OCI-LY3 (cell line): Measurements from ENCODE around the gene CASP6.

Experiments
- H2AFZ ChIP-seq: fragments of 200-600, 300-600 bp; shearing (Covaris generic); 2 replicates; pipeline ENCODE4 v1.6.0; 2014; ENCODE audit warnings: antibody characterized with exemption, low read depth, low read length
- H3K27ac ChIP-seq: fragments of 200-600, 300-600 bp; sonication (generic); 2 replicates; pipeline ENCODE4 v1.5.1; 2014; ENCODE audit warnings: mild to moderate bottlenecking, low read length, moderate library complexity, mixed read lengths
- H3K27me3 ChIP-seq: fragments of 200-600, 300-600 bp; sonication (generic); 2 replicates; pipeline ENCODE4 v1.6.1; 2014; ENCODE audit warnings: low read depth, low read length, mixed read lengths
- H3K36me3 ChIP-seq: fragments of 200-600, 300-600 bp; sonication (generic); replicated peaks from 2 replicates; pipeline ENCODE3; 2014; ENCODE audit warnings: low read depth, low read length, mixed read lengths
- H3K4me1 ChIP-seq: fragments of 300-600, 200-600 bp; sonication (generic); 2 replicates; pipeline ENCODE4 v1.6.1; 2014; ENCODE audit warnings: low read length, mixed read lengths
- H3K4me2 ChIP-seq: fragments of 200-600, 300-600 bp; sonication (generic); 2 replicates; pipeline ENCODE4 v1.6.1; 2014; ENCODE audit warnings: low read length, mixed read lengths
- H3K4me3 ChIP-seq: fragments of 300-600, 200-600 bp; sonication (generic); 2 replicates; pipeline ENCODE4 v1.5.1; 2014; ENCODE audit warnings: antibody characterized with exemption, mild to moderate bottlenecking, low read length, moderate library complexity
- H3K79me2 ChIP-seq: fragments of 300-600, 200-600 bp; shearing (Covaris generic); 2 replicates; pipeline ENCODE4 v1.6.1; 2014; ENCODE audit warnings: mild to moderate bottlenecking, low read length, mixed read lengths
- H3K9ac ChIP-seq: fragments of 300-600, 200-600 bp; shearing (Covaris generic); 2 replicates; pipeline ENCODE4 v1.6.0; 2014; ENCODE audit warnings: mild to moderate bottlenecking, low read length, moderate library complexity
- H3K9me3 ChIP-seq: fragments of 200-600, 300-600 bp; shearing (Covaris generic); 2 replicates; pipeline ENCODE4 v1.6.1; 2014; ENCODE audit warnings: low read length, mixed read lengths; ENCODE audit not compliant: insufficient read depth
- H4K20me1 ChIP-seq: fragments of 200-600, 300-600 bp; sonication (generic); 2 replicates; pipeline ENCODE4 v1.6.1; 2016; ENCODE audit warnings: low read length, mixed read lengths; ENCODE audit not compliant: insufficient read depth
- CTCF ChIP-seq: fragments of 200-600, 300-600 bp; sonication (generic); IDR thresholded peaks from 2 replicates; pipeline ENCODE4 v1.5.1; 2014; ENCODE audit warnings: antibody characterized with exemption, low read length, low read depth
- EZH2phosphoT487 ChIP-seq: fragments of 200-600 bp; shearing (Covaris generic); IDR thresholded peaks from 2 replicates; pipeline ENCODE4 v1.6.1; 2018; ENCODE audit warnings: antibody characterized with exemption, mixed run types, low read depth

CASP6 gene

GRCh38 chr4:109675843-109676242 lies 27.4 kb downstream of the CASP6 start:
- Histone ChIP-seq H3K4me1 (no peaks in the 10 kb centered on the region), H3K4me3 (no peak overlapping the region), H3K4me2 (no peak overlapping the region), H3K79me2 (no peaks in the 10 kb centered on the region), H3K9me3 (peaks cover 8% of the 10 kb centered on the region; the same call in 1 of the 2 replicates), H3K36me3 (peaks cover 3% of the 10 kb centered on the region), H3K9ac (no peak overlapping the region), H3K27ac (no peak overlapping the region), H2AFZ (no peak overlapping the region), H4K20me1 (no peaks in the 10 kb centered on the region), H3K27me3 (no peaks in the 10 kb centered on the region)
- TF ChIP-seq CTCF, result no peak
- no peak for TF ChIP-seq EZH2phosphoT487

- TF ChIP-seq CTCF, result no peak
- TF ChIP-seq EZH2phosphoT487, result no peak
Observed at GRCh38 chr4:109675181-109675580, 28.1 kb downstream of the CASP6 start.

GRCh38 chr4:109673303-109673702 lies 29.9 kb downstream of the CASP6 start:
- Histone ChIP-seq H3K9ac (no peak overlapping the region), H2AFZ (no peak overlapping the region), H4K20me1 (no peaks in the 10 kb centered on the region), H3K4me2 (no peak overlapping the region), H3K36me3 (peaks cover 3% of the 10 kb centered on the region), H3K4me3 (no peak overlapping the region), H3K27me3 (no peaks in the 10 kb centered on the region), H3K79me2 (no peaks in the 10 kb centered on the region), H3K9me3 (peaks cover 8% of the 10 kb centered on the region; the same call in 1 of the 2 replicates), H3K27ac (no peak overlapping the region), H3K4me1 (no peaks in the 10 kb centered on the region)
- TF ChIP-seq EZH2phosphoT487 (no peak), CTCF (no peak)

More at GRCh38 chr4:109675181-109675580, 28.1 kb downstream of the CASP6 start:
- H3K9ac ChIP-seq, result no peak overlapping the region
- no peaks in the 10 kb centered on the region for H3K4me1 ChIP-seq
- no peak overlapping the region for H3K4me2 ChIP-seq
- H4K20me1 ChIP-seq, result no peaks in the 10 kb centered on the region
- no peak overlapping the region for H2AFZ ChIP-seq
- H3K9me3 ChIP-seq, result peaks cover 8% of the 10 kb centered on the region; the same call in 1 of the 2 replicates
- peaks cover 3% of the 10 kb centered on the region for H3K36me3 ChIP-seq
- H3K27me3 ChIP-seq, result no peaks in the 10 kb centered on the region
- no peak overlapping the region for H3K27ac ChIP-seq
- H3K4me3 ChIP-seq, result no peak overlapping the region
- no peaks in the 10 kb centered on the region for H3K79me2 ChIP-seq

GRCh38 chr4:109672169-109672930 lies 30.9 kb downstream of the CASP6 start:
- Histone ChIP-seq H4K20me1 (no peaks in the 10 kb centered on the region), H3K4me3 (no peak overlapping the region), H3K79me2 (no peaks in the 10 kb centered on the region), H3K4me1 (no peaks in the 10 kb centered on the region), H3K36me3 (peaks cover 3% of the 10 kb centered on the region), H3K27me3 (no peaks in the 10 kb centered on the region), H3K9me3 (peaks cover 8% of the 10 kb centered on the region; the same call in 1 of the 2 replicates), H3K9ac (no peak overlapping the region), H3K27ac (no peak overlapping the region), H2AFZ (no peak overlapping the region), H3K4me2 (no peak overlapping the region)
- no peak for TF ChIP-seq CTCF
- no peak for TF ChIP-seq EZH2phosphoT487
